IMR-90 (cell line): ENCODE results near the gene ERN1. TPM values are rescaled to one million over a fixed set of nuclear protein-coding genes. Genes with fewer than 3 reads are reported as not detected.

ENCODE experiments used
- ATAC-seq: fragments of 200-7000 bp; cut with Tn5 transposase; 2 replicates; pipeline ENCODE4 v1.9.1; 2020; ENCODE audit warnings: low read depth, mild to moderate bottlenecking, moderate library complexity
- BruUV-seq: library from RNA; stranded (reverse); fragments of 400-500 nt; replicated peaks from 2 replicates; lab custom pipeline; 2021; lab: Mats Ljungman, UMichigan
- CTCF ChIA-PET: fragments of 300-600 bp; formaldehyde crosslinking; extraction: SDS; loops from one replicate; lab custom pipeline; 2021; ENCODE audit warnings: antibody characterized with exemption; lab: Yijun Ruan, JAX
- POLR2A ChIA-PET: fragments of 300-600 bp; sonication (Branson Sonifier 250); formaldehyde crosslinking; loops from one replicate; lab custom pipeline; 2022; ENCODE audit warnings: antibody characterized with exemption; ENCODE audit not compliant: unreplicated experiment; lab: Charles Lee
- DNase-seq: peaks from one replicate; pipeline ENCODE4 v3.0.0; 2013
- H2AFZ ChIP-seq: replicated peaks from 2 replicates; pipeline ENCODE3; 2013; ENCODE audit warnings: low read length, mild to moderate bottlenecking; ENCODE audit not compliant: poor library complexity
- H2AK5ac ChIP-seq: 2 replicates; pipeline ENCODE4 v1.6.1; 2013; ENCODE audit warnings: low read depth, low read length, inconsistent platforms
- H2AK9ac ChIP-seq: replicated peaks from 2 replicates; pipeline ENCODE3; 2013; ENCODE audit warnings: mild to moderate bottlenecking, low read depth, low read length, moderate library complexity; ENCODE audit not compliant: poor library complexity
- H2BK120ac ChIP-seq: 2 replicates; pipeline ENCODE4 v1.6.1; 2013; ENCODE audit warnings: low read depth, low read length, inconsistent platforms
- H2BK15ac ChIP-seq: 3 replicates; pipeline ENCODE4 v1.6.1; 2013; ENCODE audit warnings: low read depth, low read length, inconsistent platforms
- H2BK20ac ChIP-seq: 2 replicates; pipeline ENCODE4 v1.6.1; 2013; ENCODE audit warnings: low read depth, mild to moderate bottlenecking, inconsistent platforms, low read length, moderate library complexity
- H2BK5ac ChIP-seq: 2 replicates; pipeline ENCODE4 v1.6.1; 2013; ENCODE audit warnings: mild to moderate bottlenecking, low read depth, low read length, inconsistent platforms; ENCODE audit not compliant: poor library complexity, severe bottlenecking
- H3K14ac ChIP-seq: replicated peaks from 2 replicates; pipeline ENCODE4 v1.6.1; 2013; ENCODE audit warnings: low read depth, low read length, inconsistent platforms
- H3K18ac ChIP-seq: 2 replicates; pipeline ENCODE4 v1.6.1; 2013; ENCODE audit warnings: low read depth, low read length, control low read depth
- H3K23ac ChIP-seq: 2 replicates; pipeline ENCODE4 v1.6.1; 2013; ENCODE audit warnings: low read depth, low read length, inconsistent platforms
- H3K27ac ChIP-seq: 2 replicates; pipeline ENCODE4 v1.5.1; 2013; ENCODE audit warnings: mild to moderate bottlenecking, control low read depth, low read length; ENCODE audit not compliant: insufficient read depth
- H3K27me3 ChIP-seq: 2 replicates; pipeline ENCODE4 v1.6.1; 2013; ENCODE audit warnings: low read length; ENCODE audit not compliant: control insufficient read depth, insufficient read depth
- H3K36me3 ChIP-seq: 2 replicates; pipeline ENCODE4 v1.6.1; 2013; ENCODE audit warnings: low read length, mixed read lengths; ENCODE audit not compliant: control insufficient read depth, insufficient read depth
- H3K4ac ChIP-seq: 2 replicates; pipeline ENCODE4 v1.6.1; 2013; ENCODE audit warnings: low read depth, low read length, inconsistent platforms
- H3K4me1 ChIP-seq: 2 replicates; pipeline ENCODE4 v1.6.1; 2013; ENCODE audit warnings: low read length, mixed read lengths; ENCODE audit not compliant: control insufficient read depth, insufficient read depth
- H3K4me2 ChIP-seq: 2 replicates; pipeline ENCODE4 v1.6.1; 2013; ENCODE audit warnings: low read depth, mild to moderate bottlenecking, control low read depth, low read length, moderate library complexity
- H3K4me3 ChIP-seq: 2 replicates; pipeline ENCODE4 v1.5.1; 2013; ENCODE audit warnings: low read depth, mild to moderate bottlenecking, control low read depth, low read length, moderate library complexity; ENCODE audit not compliant: insufficient read depth
- H3K56ac ChIP-seq: 2 replicates; pipeline ENCODE4 v1.6.1; 2013; ENCODE audit warnings: low read length, inconsistent platforms; ENCODE audit not compliant: insufficient read depth; ENCODE audit errors: extremely low read depth
- H3K79me1 ChIP-seq, 2 experiments: 2 replicates each; pipeline ENCODE4 v1.6.1; 2013; ENCODE audit warnings: low read length in 2 of 2, inconsistent platforms in 1 of 2, low read depth in 1 of 2
- H3K9ac ChIP-seq: 2 replicates; pipeline ENCODE4 v1.6.1; 2013; ENCODE audit warnings: low read depth, low read length, control low read depth
- H3K9me1 ChIP-seq: 2 replicates; pipeline ENCODE4 v1.6.1; 2013; ENCODE audit warnings: low read length, inconsistent platforms; ENCODE audit not compliant: insufficient read depth
- H3K9me3 ChIP-seq: 2 replicates; pipeline ENCODE4 v1.6.1; 2013; ENCODE audit warnings: low read length; ENCODE audit not compliant: control insufficient read depth, insufficient read depth
- H4K20me1 ChIP-seq: 2 replicates; pipeline ENCODE4 v1.6.1; 2013; ENCODE audit warnings: low read length, inconsistent platforms; ENCODE audit not compliant: insufficient read depth
- H4K5ac ChIP-seq: 2 replicates; pipeline ENCODE4 v1.6.1; 2013; ENCODE audit warnings: mild to moderate bottlenecking, low read depth, low read length, control low read depth
- H4K8ac ChIP-seq, 2 experiments: 2 replicates each; pipeline ENCODE4 v1.6.1; 2013; ENCODE audit warnings: low read depth in 2 of 2, low read length in 2 of 2, control low read depth in 1 of 2, inconsistent platforms in 1 of 2
- H4K91ac ChIP-seq: 2 replicates; pipeline ENCODE4 v1.6.1; 2013; ENCODE audit warnings: low read depth, low read length, inconsistent platforms; ENCODE audit not compliant: insufficient read depth
- CEBPB ChIP-seq: IDR thresholded peaks from 2 replicates; pipeline ENCODE4 v1.6.1; 2012; ENCODE audit warnings: low read depth, low read length, improper control_type of control experiment
- NFE2L2 ChIP-seq: fragments of 150-350 bp; IDR thresholded peaks from 2 replicates; pipeline ENCODE4 v1.6.1; 2016; ENCODE audit warnings: low read depth, mild to moderate bottlenecking, low read length
- RAD21 ChIP-seq: IDR thresholded peaks from 2 replicates; pipeline ENCODE4 v1.6.1; 2012; ENCODE audit warnings: low read length, improper control_type of control experiment
- RCOR1 ChIP-seq: IDR thresholded peaks from 2 replicates; pipeline ENCODE4 v1.6.1; 2012; ENCODE audit warnings: mild to moderate bottlenecking, low read length, improper control_type of control experiment; ENCODE audit not compliant: insufficient replicate concordance
- RFX5 ChIP-seq: IDR thresholded peaks from 2 replicates; pipeline ENCODE4 v1.8.0; 2012; ENCODE audit warnings: low read depth, mild to moderate bottlenecking, low read length, moderate library complexity
- SMC3 ChIP-seq: fragments of 150-350 bp; IDR thresholded peaks from 2 replicates; pipeline ENCODE4 v1.6.1; 2016; ENCODE audit warnings: low read depth, mild to moderate bottlenecking, antibody characterized with exemption, low read length, moderate library complexity
- WGBS, 2 experiments: methylation state at CpG; one replicate each; pipeline versions ENCODE4 v1.1.5 to v1.1.7; 2013; ENCODE audit warnings: missing lambda C conversion rate in 2 of 2; ENCODE audit not compliant: insufficient read length in 1 of 2; ENCODE audit errors: extremely low coverage in 2 of 2; 5-methylcytosine and 5-hydroxymethylcytosine counted together
- dilution Hi-C: fragments of 300-500 bp; cut with HindIII; formaldehyde crosslinking; loops from one replicate; pipeline ENCODE4 v1.14.3; 2018; ENCODE audit warnings: low sequenced_read_pairs; ENCODE audit not compliant: unreplicated experiment
- in situ Hi-C: fragments of 300-500 bp; cut with MboI; formaldehyde crosslinking; loops from 3 replicates; pipeline ENCODE4 v1.14.3; 2019; ENCODE audit warnings: low sequenced_read_pairs, inconsistent platforms, mixed read lengths
- intact Hi-C: fragments of 100-400 bp; cut with micrococcal nuclease; formaldehyde crosslinking; loops from 2 replicates; pipeline ENCODE4 v1.10.0; 2022
- polyA plus RNA-seq, 3 experiments: library from polyadenylated mRNA; depleted of rRNA; stranded (reverse); fragments of >200 nt; gene quantifications; 2 replicates each; pipeline ENCODE4 v1.2.3, GENCODE V29; 2012; ENCODE audit warnings: low replicate concordance in 1 of 3
- total RNA-seq: library from RNA; depleted of rRNA; stranded (reverse); fragments of >200 nt; gene quantifications from 2 replicates; pipeline ENCODE4 v1.2.3, GENCODE V29; 2012
- TF ChIP-seq, protein P1 (sequence below): fragments of 150-350 bp; IDR thresholded peaks from 2 replicates; pipeline ENCODE4 v1.6.1; 2016; ENCODE audit warnings: low read depth, mild to moderate bottlenecking, low read length, moderate library complexity, borderline replicate concordance
- TF ChIP-seq, protein P2 (sequence below): conservative IDR thresholded peaks from 2 replicates; pipeline ENCODE4 v1.5.1; 2012; ENCODE audit warnings: mild to moderate bottlenecking, low read depth, low read length, improper control_type of control experiment

The ERN1 gene
- total and polyA plus RNA-seq, 2 of the 4 experiments (the other 2 are of a cell fraction) = 2.7 to 4.1 TPM

DNA sequence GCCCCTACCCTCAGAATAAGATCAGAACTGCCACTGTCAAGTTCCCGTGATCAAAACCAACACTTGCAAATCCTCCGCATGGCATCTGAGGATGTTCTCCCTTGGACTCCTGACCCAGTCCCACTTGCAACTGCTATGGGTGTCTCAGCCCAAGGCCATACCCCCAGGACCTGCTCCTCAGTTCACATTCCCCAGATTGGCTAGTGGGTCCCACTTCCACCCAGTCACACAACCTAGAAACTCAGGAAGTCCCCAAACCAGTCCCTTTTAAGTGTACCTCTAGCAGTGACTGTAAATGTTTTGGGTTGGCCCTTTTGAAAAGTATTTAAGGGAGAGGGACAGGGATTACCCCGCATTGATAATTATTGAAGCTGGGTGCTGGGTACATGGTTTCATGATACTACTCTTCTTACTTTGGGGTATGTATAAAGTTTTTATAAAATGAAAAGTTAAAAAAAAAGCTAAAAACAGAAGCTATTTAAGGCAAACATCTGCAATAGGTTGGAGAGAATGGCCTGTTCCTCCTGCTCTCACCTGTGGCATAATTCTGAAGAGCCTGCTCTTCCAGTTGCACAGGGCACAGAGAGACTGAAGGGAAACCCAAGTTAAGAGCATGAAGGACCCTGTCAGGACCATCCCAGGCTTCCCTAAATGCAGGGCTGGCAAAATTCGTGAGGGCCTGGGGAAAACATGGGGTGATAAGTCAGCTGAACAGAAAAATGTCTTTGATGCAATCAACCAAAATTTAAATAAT is 42.5 kb downstream of the ERN1 start:
- H4K91ac ChIP-seq = no peak overlapping the region
- intact Hi-C loops (no loop called here), dilution Hi-C loops (no loop called here), in situ Hi-C loops (no loop called here)
- 100% methylated on average over 2 of the region's 4 CpGs; no CpG with 5 or more reads in 1 of the 2 experiments for WGBS, 2 experiments
- peaks cover 16% of the 10 kb centered on the region for H3K4me1 ChIP-seq
- H3K4ac ChIP-seq = no peak overlapping the region
- no peaks in the 10 kb centered on the region; the same call in 1 of the 2 replicates for H3K36me3 ChIP-seq
- H3K18ac ChIP-seq = no peak overlapping the region
- no peaks in the 10 kb centered on the region for H3K9me3 ChIP-seq
- no peak overlapping the region for H3K23ac ChIP-seq
- H2AK9ac ChIP-seq = no peak overlapping the region
- no peak overlapping the region for H3K14ac ChIP-seq
- H3K56ac ChIP-seq = no peak overlapping the region
- H3K27me3 ChIP-seq = no peaks in the 10 kb centered on the region
- H2AFZ ChIP-seq = no peak overlapping the region
- H2BK5ac ChIP-seq = no peak overlapping the region
- no peak overlapping the region for H2BK120ac ChIP-seq
- no peaks in the 10 kb centered on the region for H4K20me1 ChIP-seq
- DNase-seq (no peak), ATAC-seq (no peak)
- H2AK5ac ChIP-seq = no peak overlapping the region; the same call in 1 of the 2 replicates
- ChIA-PET POLR2A (no interaction called here), CTCF (no interaction called here)
- no peak overlapping the region for H2BK15ac ChIP-seq
- no peak overlapping the region for H3K4me3 ChIP-seq
- BruUV-seq = no TSS peak
- peaks cover 19 to 38% of the 10 kb centered on the region in 2 experiments for H3K79me1 ChIP-seq
- no peak overlapping the region for H4K8ac ChIP-seq
- H3K4me2 ChIP-seq = no peak overlapping the region
- no peak overlapping the region for H3K9ac ChIP-seq
- H4K5ac ChIP-seq = no peak overlapping the region
- no peak overlapping the region for H3K27ac ChIP-seq
- no peak overlapping the region for H2BK20ac ChIP-seq
- peaks cover 20% of the 10 kb centered on the region for H3K9me1 ChIP-seq
- TF ChIP-seq SMC3 (no peak), RCOR1 (no peak), RFX5 (no peak), RAD21 (no peak), NFE2L2 (no peak), CEBPB (no peak)
- TF ChIP-seq, protein P1, sequence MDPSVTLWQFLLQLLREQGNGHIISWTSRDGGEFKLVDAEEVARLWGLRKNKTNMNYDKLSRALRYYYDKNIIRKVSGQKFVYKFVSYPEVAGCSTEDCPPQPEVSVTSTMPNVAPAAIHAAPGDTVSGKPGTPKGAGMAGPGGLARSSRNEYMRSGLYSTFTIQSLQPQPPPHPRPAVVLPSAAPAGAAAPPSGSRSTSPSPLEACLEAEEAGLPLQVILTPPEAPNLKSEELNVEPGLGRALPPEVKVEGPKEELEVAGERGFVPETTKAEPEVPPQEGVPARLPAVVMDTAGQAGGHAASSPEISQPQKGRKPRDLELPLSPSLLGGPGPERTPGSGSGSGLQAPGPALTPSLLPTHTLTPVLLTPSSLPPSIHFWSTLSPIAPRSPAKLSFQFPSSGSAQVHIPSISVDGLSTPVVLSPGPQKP = no peak
- TF ChIP-seq, protein P2, sequence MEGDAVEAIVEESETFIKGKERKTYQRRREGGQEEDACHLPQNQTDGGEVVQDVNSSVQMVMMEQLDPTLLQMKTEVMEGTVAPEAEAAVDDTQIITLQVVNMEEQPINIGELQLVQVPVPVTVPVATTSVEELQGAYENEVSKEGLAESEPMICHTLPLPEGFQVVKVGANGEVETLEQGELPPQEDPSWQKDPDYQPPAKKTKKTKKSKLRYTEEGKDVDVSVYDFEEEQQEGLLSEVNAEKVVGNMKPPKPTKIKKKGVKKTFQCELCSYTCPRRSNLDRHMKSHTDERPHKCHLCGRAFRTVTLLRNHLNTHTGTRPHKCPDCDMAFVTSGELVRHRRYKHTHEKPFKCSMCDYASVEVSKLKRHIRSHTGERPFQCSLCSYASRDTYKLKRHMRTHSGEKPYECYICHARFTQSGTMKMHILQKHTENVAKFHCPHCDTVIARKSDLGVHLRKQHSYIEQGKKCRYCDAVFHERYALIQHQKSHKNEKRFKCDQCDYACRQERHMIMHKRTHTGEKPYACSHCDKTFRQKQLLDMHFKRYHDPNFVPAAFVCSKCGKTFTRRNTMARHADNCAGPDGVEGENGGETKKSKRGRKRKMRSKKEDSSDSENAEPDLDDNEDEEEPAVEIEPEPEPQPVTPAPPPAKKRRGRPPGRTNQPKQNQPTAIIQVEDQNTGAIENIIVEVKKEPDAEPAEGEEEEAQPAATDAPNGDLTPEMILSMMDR = no peak
